HG03025 (cell line): Measurements from ENCODE around the gene SLC9C2.
"Not testable (repeated sequence)": the region's sequence is repeated elsewhere in the genome, so short reads cannot be mapped to it uniquely, and the experiment has no call there.

Experiments
- ATAC-seq: cut with Tn5 transposase; IDR thresholded peaks from one replicate; pipeline ENCODE4 v1.9.1; 2021; ENCODE audit warnings: mild to moderate bottlenecking, moderate library complexity; ENCODE audit not compliant: unreplicated experiment, low FRiP score

Gene SLC9C2

GRCh38 chr1:173532237-173532636, 70.6 kb downstream of the SLC9C2 start:
- no peak for ATAC-seq

GRCh38 chr1:173530795-173531693, 71.8 kb downstream of the SLC9C2 start:
- no peak for ATAC-seq

- ATAC-seq: no peak
Observed at GRCh38 chr1:173529106-173529505, 73.8 kb downstream of the SLC9C2 start.

GRCh38 chr1:173527151-173527826, 75.6 kb downstream of the SLC9C2 start:
- ATAC-seq: no peak

- no peak for ATAC-seq
Observed at GRCh38 chr1:173525926-173526325, 76.9 kb downstream of the SLC9C2 start.

- ATAC-seq: no peak
Observed at GRCh38 chr1:173523329-173523728, 79.5 kb downstream of the SLC9C2 start.

- ATAC-seq: no peak
Observed at GRCh38 chr1:173520799-173521198, 82.1 kb downstream of the SLC9C2 start.

GRCh38 chr1:173514503-173514902, 88.4 kb downstream of the SLC9C2 start:
- ATAC-seq: not testable (repeated sequence)

- ATAC-seq: no peak
Observed at GRCh38 chr1:173509797-173510196, 93.1 kb downstream of the SLC9C2 start.

- ATAC-seq: no peak
Observed at GRCh38 chr1:173508541-173508940, 94.3 kb downstream of the SLC9C2 start.

- no peak for ATAC-seq
Observed at GRCh38 chr1:173507847-173508209, 95.0 kb downstream of the SLC9C2 start.

- ATAC-seq: no peak
Observed at GRCh38 chr1:173507205-173507846, 95.5 kb downstream of the SLC9C2 start.

GRCh38 chr1:173506437-173506836, 96.4 kb downstream of the SLC9C2 start:
- no peak for ATAC-seq

GRCh38 chr1:173505391-173505790, 97.5 kb downstream of the SLC9C2 start:
- no peak for ATAC-seq

GRCh38 chr1:173504268-173504667, 98.6 kb downstream of the SLC9C2 start:
- ATAC-seq: no peak

GRCh38 chr1:173503391-173503790, 99.5 kb downstream of the SLC9C2 start:
- ATAC-seq: no peak

- ATAC-seq: no peak
Observed at GRCh38 chr1:173502104-173502503, 100.8 kb downstream of the SLC9C2 start.

- no peak for ATAC-seq
Observed at GRCh38 chr1:173499729-173500128, 103.1 kb downstream of the SLC9C2 start.

- no peak for ATAC-seq
Observed at GRCh38 chr1:173496757-173497320, 106.0 kb downstream of the SLC9C2 start.

GRCh38 chr1:173495609-173496267, 107.1 kb downstream of the SLC9C2 start:
- ATAC-seq: no peak
